Stimulated activated CD4-positive, alpha-beta T cell treated with anti-CD3 and anti-CD28 coated beads, Interleukin-12 subunit alpha, Interleukin-12 subunit beta, amount 100 ng/mL, for 48 hours (primary cell): ENCODE results near the gene WNT7A.
"Not testable (repeated sequence)": the region's sequence is repeated elsewhere in the genome, so short reads cannot be mapped to it uniquely, and the experiment has no call there.

Experiments used
- DNase-seq, 3 donors: peaks; one replicate each; pipeline ENCODE4 v3.0.0-alpha.2; 2020; ENCODE audit warnings: low read depth in 2 of 3, low spot score in 1 of 3

The WNT7A gene

DNA sequence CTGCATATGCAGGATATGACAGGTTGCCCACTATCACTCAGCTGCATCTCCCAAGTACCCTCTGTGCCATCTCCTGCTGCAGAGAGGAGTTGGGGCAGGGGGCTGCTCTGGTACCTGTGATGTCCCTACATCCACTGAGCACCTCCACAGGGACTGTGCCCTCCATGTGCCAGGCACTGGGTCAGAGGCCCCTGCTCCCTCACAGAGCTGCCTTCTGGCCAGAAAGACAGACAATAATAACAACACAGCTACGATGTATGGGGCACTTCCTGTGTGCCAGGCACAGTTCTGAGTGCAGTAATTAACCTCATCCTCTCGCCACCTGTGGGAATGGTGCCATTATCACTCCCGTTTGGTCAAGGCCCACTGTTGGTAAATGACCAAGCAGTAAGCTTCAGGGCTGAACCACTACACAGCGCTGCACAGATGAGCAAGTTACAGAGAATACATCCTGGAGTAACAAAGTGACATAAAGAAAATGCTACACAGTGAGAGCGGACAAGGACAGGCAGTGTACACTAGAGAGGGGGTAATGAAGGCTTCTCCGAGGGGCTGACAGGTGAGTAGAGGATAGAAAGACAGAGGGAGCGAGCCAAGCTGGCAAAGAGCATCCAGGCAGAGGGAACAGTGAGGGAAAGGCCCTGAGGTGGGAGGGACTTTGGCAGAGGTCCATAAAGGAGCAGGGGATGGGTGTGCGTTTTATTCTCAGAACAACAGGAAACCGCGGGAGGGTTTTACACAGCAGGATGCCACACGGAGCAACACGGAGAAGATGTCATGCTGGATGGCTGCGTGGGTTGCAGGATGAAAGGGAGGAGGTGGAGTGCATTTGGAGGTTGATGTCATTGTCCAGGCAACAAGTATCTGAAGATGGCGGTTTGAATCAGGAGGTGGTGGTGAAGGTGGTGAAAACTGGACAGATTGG lies 13.6 kb downstream of the WNT7A start:
- DNase-seq: peak; percentile 42 to 48 (median 47)

DNA sequence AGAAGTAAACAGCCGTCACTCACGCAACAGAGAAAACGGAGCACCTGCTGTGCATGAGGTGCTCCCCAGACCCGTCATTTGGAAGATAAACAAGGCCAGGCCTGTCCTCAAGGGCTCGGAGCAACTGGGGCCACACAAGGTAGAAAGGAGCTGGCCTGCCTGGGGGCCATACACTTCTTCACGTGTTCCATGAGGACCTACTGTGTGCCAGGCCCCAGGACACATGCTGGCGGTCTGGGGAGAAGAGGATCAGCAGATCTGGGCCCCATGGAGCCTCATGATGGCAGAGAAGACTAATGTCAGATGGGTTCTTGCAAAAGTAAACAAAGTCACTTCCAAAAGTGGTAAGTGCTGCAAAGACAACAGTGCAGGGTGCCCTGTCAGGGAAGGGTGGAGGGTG lies 14.3 kb downstream of the WNT7A start:
- no peak for DNase-seq

DNA sequence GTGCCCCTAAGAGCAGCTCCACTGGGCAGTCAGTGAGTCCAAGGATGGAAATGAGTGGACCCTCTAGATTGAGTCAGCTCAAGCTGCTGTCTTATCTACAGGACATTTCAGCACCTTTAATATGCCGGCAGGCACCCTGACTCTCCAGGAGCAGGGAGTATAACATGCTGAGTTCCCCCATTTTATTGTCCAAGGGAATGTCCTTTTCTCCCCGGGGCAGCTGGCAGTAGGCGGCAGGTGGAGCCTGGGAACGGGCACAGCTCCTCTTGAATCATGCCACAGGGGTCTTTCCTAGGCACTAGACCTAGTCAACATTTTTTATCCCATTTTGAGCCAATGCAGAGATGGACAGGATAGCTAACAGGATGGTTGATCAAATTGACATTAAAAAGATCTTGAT lies 14.8 kb downstream of the WNT7A start:
- no peak for DNase-seq

DNA sequence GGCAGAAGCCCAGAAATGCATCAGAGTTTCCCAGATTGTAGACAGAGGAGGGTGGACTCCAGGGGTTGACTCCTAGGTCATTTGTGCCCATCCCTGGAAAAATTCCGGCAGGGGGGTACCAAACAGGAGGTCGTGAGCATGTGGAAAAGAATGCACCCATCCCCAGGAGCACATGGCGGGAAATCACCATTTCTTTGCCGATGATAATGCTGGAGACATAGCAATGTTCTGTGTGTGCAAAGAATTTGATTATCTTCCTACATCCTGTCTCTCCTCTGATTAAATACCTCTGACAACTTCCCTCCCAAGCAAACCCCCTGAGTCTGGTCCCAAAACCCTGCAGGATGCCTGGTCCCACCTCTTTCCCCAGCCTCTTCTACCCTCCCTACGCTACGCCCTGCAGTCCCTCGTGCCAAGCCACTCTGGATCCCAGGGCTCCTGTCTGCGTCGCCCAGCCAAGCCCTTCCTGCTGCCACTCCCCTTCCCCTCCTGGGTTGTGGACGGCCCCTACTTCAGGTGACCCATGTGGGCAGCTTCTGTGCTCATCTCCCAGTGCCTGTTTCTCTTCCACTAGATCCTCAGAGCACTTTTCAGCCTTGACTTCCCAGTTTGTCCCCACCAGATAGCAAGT lies 15.8 kb downstream of the WNT7A start:
- no peak for DNase-seq

DNA sequence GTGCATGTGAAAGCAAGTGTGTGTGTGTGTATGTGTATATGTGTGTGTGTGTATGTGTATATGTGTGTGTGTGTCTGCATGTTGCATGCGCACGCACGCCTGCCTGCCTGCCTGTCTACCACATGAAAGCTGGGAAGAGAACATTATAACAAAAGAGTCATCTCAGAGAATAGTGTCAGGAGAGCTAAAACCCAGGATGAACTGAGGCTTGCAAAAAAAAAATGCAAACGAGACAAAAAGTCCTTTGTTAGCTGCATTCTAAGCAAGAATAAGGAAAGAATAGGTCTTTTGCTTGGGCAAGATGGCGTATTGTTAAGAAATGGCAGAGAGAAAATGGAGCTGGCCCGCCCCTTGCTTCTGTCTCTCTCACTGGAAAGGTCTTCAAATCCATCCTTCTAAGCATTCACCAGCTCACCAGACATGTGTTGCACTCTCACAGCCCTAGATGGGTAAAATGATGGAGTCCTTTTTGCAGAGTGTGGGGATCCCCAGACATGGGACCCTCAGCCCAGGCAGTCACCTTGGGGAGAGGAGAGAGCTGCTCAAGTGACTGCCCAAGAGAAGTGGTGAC lies 16.4 kb downstream of the WNT7A start:
- DNase-seq: no peak

DNA sequence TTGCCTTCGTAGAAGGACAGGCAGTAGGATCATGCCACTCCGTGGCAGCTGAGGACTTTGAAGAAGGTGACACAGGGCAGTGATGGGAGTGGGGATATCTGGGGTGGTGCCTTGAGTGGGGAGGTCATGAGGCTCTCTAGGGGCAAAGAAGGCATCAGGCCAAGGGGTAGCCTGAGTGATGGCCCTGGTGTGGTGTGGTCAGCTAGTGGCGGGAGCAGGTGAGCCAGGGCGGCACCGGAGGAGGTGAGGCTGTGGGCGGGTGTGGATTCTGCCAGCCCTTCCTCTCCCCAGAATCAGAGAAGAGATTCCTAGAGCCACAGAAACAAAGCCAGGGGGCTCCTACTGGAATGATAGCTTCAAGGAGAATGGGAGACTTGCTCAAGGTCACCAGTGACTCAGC lies 18.4 kb downstream of the WNT7A start:
- DNase-seq: no peak

DNA sequence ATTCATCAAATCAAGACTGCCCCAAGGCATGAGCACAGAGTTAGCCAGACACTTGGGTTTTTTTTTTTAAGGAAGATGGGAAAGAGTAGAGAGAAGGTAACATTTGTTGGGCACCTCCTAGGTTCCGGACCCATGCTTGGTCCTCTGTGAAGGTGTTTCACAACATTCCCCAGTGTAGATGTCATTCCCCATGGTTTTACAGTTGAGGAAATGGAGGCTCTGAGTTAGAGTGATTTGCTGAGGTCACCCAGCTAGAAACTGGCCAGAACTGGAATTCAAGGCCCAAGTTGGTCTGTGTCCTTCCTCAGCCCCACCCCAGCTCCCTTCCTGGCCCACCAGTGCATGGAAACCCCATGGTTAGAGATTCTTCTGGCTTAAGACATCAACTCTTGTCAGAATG lies 19.9 kb downstream of the WNT7A start:
- no peak for DNase-seq

DNA sequence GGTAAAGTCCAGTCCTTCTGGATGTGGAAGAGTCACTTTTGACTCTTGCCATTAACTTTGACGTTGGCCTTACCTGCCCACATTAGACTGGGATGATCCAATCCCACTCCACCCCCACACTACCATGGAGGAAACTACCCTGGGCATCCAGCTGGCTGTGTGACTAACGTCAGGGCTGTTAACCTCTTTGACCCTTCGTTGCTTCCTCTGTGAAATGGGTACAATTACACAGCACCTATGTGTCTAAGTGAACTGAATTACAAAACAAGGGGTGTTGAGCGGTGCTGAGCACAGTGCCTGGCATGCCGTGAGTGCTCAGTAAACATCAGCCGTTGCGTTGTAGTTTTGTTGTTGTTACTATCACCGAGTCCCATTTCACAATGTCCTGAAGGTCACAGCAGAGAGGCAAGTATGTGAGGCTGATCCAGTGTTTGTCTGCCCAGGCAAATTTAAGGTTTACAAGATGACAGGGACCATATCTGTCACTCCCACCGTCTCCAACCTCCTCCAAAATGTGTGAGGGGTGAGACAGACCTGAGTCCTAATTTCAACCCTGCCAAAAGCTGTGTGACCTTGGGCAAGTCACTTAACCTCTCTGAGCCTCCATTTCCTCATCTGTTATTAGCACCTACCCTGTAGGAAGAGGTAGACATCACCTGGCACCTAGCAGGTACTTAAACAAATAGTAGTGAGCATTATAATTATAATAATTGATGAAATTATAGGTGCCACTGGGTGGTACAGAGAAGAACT lies 20.9 kb downstream of the WNT7A start:
- no peak for DNase-seq

DNA sequence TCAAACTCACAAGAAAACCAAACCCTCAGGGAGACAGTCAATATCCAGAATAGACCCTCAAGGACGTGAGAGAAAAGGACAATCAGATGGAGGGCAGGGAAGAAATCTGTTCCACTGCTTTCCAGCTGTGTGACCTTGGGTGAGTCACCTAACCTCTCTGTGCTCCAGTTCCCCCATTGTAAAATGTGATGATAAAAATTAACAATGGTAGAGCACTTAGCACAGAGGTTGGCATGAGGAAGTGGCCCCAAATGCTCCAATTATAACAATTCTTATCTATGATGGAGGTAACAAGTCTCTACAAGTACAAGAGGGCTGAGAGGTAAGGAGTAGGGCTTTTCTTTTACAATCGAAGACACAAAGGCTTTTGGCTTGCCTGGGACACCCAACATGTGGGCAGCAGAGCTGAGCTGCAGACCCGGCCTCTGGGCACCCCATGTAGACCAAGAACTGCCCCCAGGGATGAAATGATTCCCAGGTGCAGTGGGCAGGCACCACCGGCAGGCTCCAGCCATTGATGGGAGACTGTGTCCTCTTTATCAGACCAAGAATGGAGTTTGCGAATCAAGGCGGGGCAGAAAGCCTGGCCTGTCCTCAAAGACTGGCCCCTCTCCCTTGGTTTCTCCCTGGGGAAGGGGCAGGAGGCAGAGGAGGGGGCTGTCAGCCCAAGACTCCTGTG lies 22.0 kb downstream of the WNT7A start:
- no peak for DNase-seq

DNA sequence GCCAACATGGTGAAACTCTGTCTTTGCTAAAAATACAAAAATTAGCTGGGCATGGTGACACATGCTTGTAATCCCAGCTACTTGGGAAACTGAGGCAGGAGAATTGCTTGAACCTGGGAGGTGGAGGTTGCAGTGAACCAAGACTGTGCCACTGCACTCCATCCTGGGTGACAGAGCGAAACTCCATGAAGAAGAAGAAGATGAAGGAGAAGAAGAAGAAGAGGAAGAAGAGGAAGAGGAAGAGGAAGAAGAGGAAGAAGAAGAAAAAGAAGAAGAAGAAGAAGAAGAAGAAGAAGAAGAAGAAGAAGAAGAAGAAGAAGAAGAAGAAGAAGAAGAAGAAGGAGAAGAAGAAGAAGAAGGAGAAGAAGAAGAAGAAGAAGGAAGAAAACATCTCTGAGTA lies 23.2 kb downstream of the WNT7A start:
- DNase-seq: not testable (repeated sequence)

DNA sequence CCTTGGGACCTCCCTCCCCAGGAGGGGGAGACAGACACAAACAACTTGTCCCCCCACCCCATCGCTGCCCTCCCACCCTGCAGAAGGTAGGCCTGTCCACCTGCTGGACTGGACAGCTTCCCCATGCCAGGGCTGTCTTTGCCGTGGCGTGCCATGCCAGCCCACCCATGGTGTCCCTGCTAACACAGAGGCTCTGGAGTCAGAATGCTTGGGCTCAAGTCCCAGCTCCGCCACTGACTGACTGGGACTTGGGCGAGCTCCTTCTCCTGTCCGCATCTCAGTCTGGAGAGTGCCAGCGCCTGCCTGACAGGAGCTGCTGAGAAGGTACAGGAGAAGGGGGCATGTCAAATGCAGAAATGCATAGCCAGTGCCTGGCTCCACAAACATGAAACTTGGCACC lies 23.9 kb downstream of the WNT7A start:
- no peak for DNase-seq

DNA sequence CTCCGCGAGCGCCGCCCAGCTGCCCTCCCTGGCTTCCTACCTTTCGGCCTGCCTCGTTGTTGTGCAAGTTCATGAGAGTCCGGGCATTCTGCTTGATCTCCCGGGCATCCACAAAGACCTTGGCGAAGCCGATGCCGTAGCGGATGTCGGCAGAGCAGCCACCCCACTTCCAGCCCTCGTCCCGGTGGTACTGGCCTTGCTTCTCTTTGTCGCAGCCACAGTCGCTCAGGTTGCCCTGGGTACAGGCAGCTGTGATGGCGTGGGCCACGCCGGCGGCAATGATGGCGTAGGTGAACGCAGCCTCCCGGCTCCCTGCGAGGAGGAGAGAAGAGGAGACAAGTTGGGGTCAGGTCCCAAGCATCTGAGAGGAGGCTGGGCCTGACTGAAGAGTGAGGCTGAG lies 25.4 kb downstream of the WNT7A start:
- no peak for DNase-seq

DNA sequence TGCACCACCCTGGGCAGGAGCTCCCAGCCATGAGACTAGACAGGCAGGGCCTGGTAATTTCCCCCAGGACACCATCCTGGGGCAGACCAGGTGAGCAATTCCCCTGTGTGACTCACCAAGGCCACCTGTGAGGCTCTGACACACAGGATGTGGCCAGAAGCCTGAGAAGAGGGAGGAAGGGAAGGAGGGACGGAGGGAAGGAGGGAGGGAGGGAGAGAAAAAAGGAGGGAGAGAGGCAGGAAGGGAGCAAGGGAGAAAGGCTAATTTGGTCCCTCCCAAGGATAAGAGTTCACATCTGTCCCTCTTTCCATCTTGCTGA lies 25.9 kb downstream of the WNT7A start:
- DNase-seq: no peak

DNA sequence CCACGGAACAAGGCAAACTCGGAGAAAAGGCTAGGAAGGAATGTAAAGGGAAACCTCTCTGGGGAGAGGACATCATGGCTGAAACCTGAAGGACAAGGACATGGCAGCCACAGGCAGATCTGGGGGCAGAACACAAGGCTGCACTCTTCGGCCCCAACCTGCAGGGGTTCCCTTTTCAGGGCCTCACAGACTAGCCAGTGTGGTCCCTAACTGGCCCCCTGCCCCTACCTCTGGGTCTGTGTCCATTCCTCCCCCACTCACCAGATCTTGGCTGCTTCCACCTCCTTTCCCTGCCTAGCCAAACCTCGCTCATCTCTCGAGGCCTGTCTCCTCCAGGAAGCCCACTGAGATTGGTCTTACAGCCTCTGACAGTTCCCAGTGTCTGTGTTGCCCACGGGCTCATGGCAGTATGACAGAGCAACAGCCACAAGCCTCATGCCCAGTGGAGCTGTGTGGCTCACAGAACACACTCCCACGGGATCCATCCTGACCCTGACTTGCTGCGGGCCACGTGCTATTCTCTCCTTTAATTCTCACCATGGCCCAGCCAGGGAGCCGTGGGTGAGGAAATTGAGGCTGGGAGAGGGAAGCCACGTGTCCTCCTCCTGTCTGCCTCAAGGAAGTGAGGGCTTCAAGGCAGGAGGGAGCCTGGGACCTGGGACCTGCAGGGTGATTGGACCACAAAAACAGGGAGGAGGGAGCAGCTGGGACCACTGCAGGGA lies 26.5 kb downstream of the WNT7A start:
- DNase-seq: no peak

DNA sequence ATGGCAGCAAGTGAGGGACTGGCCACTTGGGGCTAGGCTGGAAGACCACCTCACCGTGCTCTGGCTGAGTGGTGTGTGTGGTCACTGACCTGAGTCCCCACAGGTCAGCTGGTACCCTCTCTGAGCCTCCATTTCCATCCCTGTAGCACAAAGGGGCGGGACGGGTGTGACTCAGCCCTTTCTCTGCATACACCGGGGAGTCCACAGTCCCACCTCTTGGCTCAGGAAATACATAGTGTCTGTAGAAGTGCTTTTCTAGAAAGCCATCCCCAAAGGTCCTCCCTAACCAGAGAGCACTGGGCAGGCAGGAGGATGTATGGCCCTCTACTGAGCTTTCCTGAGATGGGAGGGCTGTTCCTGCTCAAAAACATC lies 27.2 kb downstream of the WNT7A start:
- DNase-seq: no peak

DNA sequence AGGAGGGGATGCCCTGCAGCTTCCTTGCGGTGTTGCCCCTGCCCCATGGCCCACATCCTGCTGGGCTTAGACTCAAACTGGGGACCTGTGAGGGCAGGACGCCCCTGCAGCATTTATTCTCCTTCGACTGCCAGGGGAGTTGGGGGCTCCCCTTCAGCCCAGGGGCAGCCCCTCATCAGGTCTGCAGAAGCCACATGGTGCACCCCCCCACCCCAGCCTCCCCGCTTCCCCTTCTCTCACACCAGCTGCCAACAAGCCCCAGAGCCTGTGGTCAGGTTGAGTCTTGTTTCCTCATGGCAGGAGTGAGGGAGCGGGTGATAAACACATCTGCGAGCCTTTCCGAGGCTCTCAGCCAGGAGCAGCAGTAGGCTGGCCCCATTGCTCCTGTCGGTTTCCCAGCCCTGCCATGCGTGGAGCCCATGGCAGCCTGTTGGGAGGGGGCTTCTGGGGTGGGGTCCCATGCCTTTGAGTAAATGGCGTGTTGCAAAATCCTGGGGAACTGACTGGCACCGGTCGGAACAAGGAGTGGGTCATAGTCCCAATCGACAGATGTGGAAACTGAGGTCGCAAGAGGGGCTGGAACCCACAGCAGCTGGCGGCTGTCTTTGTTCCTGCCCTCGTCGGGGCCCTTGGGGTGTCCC lies 27.8 kb downstream of the WNT7A start:
- DNase-seq: no peak

DNA sequence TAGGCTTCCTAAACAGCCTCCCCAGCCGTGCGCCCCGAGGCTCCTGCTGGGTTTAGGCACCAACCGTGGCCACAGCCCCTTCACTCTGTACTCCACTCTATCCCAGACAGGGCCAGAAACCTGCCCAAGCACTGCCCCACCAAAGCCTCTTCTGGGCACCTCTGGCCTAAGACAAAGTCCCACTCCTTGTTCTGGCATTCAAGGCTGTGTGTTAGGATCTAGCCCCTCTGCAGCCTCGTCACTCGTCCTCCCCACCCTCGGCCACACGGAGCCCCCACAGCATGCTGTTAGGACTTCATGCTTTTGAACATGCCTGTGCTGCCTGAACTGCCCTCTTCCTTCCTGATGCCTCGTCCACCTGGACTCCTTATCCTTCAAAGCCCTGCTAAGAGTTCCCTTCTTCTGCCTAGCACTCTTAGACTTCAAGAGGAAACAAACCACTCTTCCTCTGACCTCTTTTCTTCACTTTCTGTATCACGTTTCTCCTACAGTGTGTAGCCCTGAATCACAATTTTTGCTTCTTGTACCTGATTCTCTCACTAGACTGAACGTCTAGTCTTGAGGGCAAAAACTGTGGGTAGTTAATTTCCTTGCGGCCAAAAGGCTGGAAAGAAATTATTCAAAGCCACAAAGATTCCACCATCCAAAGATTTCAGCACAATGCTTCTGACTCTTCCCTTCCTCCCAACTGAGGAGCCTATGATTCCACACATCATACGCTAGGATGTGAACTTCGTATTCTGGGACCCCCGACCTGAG lies 28.6 kb downstream of the WNT7A start:
- DNase-seq: no peak

DNA sequence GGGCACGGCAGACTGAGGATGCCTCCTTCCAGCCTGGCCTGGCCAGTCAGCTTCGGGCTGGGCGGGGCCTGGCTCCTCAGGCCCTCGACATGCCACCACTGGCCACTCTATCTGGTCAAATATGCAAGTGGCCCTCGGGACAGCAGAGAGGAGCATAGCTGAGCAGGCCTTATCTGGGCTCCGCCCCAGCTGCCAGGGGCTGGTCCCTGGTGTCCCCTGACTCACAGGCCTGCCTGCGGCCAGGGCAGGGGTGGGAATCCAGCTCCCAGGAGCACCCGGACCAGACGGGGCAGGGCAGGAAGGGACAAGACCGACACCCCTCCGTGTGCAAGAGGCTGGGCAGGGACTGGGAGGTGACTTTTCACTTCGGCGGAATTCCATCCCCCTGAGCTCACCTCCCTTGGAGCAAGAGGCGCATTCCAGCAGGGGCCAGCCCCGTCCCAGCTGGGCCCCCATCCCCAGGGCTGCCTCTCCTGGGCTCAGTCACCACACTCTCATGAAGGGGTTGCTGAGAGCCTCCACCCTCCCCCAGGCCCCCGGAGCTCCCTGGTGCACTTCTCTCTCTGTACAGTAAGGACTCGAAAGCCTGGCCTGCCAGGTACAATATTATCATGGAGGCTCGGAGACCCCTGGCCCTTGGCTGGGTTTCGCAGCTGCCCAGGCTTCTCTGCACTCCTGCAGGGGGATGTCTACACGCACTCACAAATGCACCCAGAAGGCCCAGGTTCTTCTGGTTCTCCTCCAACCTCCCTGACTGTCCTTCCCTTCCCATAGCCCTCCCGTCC lies 29.5 kb downstream of the WNT7A start:
- no peak for DNase-seq

DNA sequence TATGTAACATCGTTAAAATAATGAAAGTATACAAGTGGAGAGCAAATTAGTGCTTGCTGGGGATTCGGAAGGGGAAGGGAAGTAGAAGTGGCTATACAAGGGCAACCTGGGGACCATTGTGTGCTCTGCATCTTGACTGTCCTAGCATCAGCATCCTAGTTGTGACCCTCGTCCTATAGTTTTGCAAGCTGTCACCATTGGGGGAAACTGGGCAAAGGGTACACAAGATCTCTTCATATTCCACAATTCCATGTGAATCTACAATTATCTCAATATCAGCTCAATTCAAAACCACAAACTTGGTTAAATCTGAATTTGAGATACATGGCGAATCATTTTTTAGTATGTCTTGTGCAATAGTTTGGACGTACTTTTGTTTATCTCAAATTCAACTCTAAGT lies 30.9 kb downstream of the WNT7A start:
- DNase-seq: no peak
